ENCODE measurements around the gene FCHSD1.

GRCh38 chr5:141637767-141638419 is 13.3 kb downstream of the FCHSD1 start:
- TF ChIP-seq POLR2A (IDR thresholded peaks at IDR 0.05): no peak
- TF ChIP-seq CTCF (IDR thresholded peaks at IDR 0.05): peak in 4 of 6 experiments; percentile 23 to 55 (median 41)
- TF ChIP-seq POLR2AphosphoS5 (IDR thresholded peaks at IDR 0.05): no peak

Measured in upper lobe of left lung (tissue), 4 donors.